Activated CD4-positive, alpha-beta T cell treated with anti-CD3 and anti-CD28 coated beads, Interleukin-2, amount 50 U/mL, for 4 hours (primary cell): ENCODE results near the gene LGI1.
"Not testable (repeated sequence)": the region's sequence is repeated elsewhere in the genome, so short reads cannot be mapped to it uniquely, and the experiment has no call there.

Source experiments
- DNase-seq, 2 experiments: peaks; one replicate each; pipeline ENCODE4 v3.0.0-alpha.2; 2020

LGI1 gene

DNA sequence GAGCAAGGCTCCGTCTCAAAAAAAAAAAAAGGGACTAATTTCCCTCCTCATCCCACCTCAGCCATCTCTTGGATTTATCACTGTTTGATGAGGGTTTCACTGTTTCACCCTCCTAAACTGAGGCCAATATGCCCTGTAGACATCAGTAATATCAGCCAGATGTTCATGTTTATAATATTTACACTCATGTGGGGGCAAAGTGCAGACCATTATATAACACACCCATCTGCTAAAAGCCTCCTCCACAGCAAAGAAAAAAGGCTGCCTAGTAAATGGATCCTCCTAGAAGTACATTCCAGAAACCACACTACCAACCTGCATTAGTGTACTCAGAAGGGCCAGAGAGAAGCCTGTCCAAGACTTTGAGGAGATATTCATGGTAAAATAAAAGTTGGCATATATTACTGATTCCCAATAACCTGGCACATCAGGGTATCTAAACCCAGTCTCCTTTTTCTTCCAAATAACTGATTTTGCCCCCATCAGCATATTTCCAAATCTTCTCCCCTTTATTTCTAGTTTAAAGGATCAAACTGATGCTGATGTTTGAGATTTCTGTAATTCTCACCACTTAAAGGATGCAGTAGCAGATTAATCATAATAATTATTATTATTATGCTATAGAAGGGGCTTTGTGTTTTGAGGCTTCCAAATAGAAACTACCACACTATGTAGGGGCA, 55.1 kb downstream of the LGI1 start:
- DNase-seq = no peak

- DNase-seq = peak; percentile 6 to 12
Measured at GRCh38 chr10:93813507-93814465, 56.0 kb downstream of the LGI1 start.

DNA sequence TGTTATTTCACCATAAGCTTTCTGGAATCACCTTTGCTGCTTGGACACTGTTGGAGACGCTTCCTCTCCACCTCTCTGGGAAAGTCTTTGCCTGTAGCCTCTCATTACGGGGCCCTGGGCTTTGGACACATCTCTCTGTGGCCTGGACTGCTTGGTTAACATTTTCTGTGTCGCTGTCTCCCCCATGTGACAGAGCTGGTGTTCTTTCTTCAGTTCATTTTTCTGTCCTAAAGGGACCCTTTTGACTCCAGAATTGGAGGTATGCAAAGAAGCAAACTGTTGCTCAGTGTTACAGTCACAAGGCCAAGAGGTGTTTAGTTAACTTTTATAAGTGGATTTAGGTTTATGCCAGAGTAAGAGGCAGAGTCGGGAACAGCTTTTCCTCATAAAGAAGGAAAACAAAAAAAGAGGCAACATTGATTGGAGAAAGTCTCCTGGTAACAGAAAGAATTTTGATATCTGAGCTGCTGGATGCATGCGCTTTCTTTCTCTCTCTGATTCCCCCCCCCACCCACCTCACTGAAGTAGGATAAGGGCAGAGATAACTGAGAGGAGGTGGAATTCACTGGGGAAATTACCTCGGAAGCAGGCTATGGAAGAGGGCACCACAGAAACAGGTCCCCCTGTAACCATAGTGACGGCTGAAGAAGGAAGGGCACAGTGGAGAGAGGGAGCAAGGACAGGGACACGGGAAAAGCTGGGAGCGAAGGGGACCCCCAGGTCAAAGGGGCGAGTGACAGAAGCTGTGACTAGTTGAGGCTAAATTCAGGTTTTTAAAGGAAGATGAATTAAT, 57.8 kb downstream of the LGI1 start:
- no peak for DNase-seq

GRCh38 chr10:93816123-93816747, 58.5 kb downstream of the LGI1 start:
- DNase-seq = peak; percentile 4 to 7

DNA sequence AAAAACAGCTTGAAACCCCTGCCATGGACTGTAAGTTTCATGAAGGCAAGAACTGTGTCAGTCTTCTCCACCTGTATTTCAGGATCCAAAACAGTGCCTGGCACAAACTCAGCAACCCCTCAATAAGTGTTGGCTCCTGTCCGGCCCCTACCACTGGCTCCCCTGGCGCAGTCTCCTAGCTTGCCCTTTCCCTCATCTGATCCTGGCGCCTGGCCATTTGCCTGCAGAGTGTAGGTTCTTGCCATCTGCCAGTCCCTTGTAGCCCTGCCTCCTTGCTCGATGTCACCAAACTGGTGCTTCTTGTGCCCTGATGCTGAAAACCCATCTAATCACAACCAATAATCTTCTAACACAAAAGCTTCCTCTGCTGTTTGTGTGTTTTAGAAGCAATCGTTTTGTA, 60.4 kb downstream of the LGI1 start:
- no peak for DNase-seq

DNA sequence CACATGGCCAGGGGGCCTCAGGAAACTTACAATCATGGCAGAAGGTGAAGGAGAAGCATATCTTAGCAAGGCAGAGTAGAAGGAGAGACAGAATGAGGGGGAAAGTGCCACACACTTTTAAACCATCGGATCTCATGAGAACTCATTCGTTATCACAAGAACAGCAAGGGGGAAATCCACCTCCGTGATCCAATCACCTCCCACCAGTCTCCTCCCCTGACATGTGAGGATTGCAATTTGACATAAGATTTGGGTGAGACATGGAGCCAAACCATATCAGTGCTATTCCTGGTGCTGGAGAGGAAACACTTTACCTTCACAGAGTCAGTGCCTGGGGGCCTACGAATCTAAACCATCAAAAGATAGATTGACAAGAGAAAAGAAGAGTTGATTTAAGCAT, 61.8 kb downstream of the LGI1 start:
- no peak for DNase-seq

- no peak for DNase-seq
Measured at GRCh38 chr10:93820434-93820833, 62.7 kb downstream of the LGI1 start.

DNA sequence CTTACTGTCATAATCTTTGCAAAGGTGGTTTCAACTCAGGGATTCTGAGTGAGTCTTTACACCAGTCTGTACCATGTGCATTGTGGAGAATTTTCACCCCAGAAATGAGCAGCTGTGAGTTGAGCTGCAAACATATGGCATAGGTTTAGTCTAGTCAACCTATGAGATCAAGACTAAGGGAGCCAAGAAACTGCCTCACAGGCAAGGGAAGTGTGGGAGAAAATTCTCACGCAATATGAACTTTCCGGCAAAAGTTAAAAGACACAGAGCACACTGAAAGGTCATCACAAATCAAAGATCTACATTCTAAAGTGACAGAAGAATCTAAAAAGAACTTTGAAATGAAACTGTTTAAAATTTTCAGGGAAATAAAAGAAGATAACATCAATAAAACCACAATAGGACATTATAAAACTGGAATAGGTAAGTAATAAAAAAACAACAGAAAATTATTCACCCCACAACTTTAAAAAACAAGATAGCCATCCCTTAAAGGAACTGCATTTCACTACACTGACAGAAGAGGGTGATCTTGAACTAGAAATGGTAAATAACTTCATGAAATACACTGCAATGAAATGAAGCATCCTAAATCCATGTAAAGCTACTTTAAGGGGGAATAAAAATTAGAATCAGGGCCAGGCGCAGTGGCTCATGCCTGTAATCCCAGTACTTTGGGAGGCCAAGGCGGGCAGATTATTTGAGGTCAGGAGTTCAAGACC, 63.5 kb downstream of the LGI1 start:
- DNase-seq = no peak

- no peak for DNase-seq
Measured at GRCh38 chr10:93826355-93826754, 68.6 kb downstream of the LGI1 start.

GRCh38 chr10:93827056-93827804, 69.5 kb downstream of the LGI1 start:
- DNase-seq = no peak

- not testable (repeated sequence) for DNase-seq
Measured at GRCh38 chr10:93831065-93831464, 73.3 kb downstream of the LGI1 start.

DNA sequence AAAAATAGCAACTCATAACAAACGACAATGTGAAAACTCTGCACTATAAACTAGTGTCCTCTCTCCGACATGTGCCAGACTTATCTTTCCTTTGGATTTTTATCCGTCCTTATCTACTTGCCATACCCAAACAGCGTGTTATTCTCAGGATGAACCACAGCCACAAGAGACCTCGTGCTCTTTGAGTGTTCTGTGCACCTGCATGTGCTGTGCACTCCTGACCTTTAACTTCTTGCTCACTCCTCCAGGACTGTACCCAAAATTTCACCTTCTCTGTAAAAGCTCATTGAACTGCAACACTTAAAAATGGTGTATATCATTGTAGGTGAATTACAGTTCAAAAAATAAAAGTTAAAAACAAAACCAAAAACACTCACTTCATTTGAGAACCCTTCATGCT, 78.0 kb downstream of the LGI1 start:
- no peak for DNase-seq

DNA sequence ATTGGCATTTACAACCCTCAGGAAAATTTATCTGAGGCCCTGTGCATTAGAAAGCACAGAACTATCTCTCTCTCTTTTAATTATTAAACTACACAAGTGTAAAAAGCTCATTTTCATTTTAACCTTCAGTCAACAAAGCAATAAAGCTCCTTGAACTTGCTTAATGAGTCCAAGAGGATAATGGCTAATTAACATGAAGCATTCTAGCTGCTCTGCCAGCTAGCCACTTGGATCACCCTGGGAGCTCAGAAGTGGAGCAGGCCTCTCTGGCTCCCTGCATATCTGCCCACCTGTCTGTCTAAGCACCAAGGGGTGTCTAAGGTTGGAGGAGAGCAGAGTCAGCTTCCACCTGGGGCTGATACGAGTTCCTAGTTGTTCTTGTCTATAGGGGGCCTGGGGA, 80.1 kb downstream of the LGI1 start:
- DNase-seq = no peak

DNA sequence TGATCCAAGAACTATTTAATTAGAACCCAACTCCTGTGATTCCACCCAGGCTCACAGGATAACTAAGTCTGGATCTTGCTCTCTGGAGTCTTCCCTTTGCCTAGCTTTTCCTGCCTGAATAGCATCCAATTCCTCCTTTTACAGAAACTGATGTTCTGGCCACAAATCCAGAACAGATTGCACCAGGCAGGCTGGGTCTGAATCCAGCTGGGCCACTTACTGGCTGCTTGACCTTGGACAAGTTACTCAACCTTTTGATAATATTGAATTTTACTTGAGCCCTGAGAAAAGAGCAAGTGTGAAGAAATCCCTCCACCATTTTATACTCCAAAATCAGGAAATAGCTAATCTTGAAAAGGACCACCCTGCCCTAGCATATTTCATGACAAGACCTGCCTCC, 80.5 kb downstream of the LGI1 start:
- DNase-seq = no peak

DNA sequence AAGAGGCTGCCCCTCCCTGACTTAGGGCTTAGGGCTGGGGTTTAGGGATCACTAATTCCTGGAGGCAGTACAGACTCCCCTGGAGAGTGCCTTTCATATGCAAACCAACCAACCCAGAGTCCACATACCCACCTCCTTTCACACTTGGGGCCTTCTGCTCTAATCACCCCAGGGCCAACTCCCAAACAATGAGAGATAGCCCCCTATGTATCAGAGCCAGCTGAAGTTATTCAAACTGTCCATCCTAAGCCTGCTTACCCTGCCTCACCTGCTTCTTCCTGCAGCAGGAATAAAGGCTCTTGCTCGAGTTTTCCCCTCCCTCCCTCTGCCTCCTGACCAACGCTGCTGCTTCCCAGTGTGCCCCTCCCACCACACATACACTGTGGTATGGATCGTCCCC, 84.2 kb downstream of the LGI1 start:
- DNase-seq = no peak

GRCh38 chr10:93844979-93845626, 87.4 kb downstream of the LGI1 start:
- no peak for DNase-seq
